HG03457 (cell line): Measurements from ENCODE around the gene P3H1.
A peak's percentile ranks its signal among the peaks of the same experiment; 100 is the strongest.
"Not testable (repeated sequence)": the region's sequence is repeated elsewhere in the genome, so short reads cannot be mapped to it uniquely, and the experiment has no call there.

Experiments
- ATAC-seq: cut with Tn5 transposase; IDR thresholded peaks from one replicate; pipeline ENCODE4 v1.9.1; 2021; ENCODE audit warnings: moderate number of reproducible peaks; ENCODE audit not compliant: unreplicated experiment

P3H1 gene

GRCh38 chr1:42766741-42767509 is at the start of gene P3H1, which contains the start of gene C1orf50:
Gene P3H1 (minus strand): TSS chr1:42767028. CDS start chr1:42766971, 57 bp downstream.
Gene C1orf50 (plus strand): TSS chr1:42767249. CDS start chr1:42767312, 63 bp downstream.
- peak; percentile 84 for ATAC-seq

GRCh38 chr1:42815941-42816584 is 49.2 kb upstream of the P3H1 start:
- no peak for ATAC-seq

GRCh38 chr1:42814815-42815214 is 48.0 kb upstream of the P3H1 start:
- not testable (repeated sequence) for ATAC-seq

DNA sequence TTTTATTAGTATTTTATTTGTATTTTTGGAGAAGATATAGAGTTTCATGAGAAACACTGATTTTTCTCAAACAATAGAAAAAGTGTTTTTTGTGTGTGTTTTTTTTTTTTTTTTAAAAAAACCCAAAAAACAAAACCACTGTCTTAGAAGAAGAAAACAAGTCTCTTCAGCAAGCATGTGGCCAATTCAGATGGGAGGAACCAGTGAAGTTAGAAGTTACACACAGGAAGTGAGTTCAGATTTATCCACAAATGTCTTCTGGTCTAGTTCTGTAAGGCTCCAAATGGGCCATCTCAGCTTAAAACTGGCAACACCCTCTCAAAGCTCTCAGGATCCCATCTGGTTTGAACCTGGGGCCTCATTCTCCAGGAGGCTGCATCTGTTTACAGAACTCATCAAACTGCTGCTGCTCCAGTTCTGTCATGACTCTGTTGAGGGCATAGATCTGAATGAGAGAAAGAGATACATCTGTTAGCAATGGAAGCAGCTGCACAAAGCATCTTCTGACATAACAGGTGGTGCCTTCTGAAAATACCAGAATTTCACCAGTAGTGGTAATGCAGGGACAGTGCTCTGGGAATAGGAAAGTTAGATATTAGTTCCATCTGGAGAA is 40.3 kb upstream of the P3H1 start:
- ATAC-seq: no peak

GRCh38 chr1:42806593-42806992 is 39.8 kb upstream of the P3H1 start:
- ATAC-seq: no peak

- ATAC-seq: no peak
Observed at GRCh38 chr1:42806171-42806570, 39.3 kb upstream of the P3H1 start.

GRCh38 chr1:42801832-42802473 is 35.1 kb upstream of the P3H1 start:
- ATAC-seq: no peak

DNA sequence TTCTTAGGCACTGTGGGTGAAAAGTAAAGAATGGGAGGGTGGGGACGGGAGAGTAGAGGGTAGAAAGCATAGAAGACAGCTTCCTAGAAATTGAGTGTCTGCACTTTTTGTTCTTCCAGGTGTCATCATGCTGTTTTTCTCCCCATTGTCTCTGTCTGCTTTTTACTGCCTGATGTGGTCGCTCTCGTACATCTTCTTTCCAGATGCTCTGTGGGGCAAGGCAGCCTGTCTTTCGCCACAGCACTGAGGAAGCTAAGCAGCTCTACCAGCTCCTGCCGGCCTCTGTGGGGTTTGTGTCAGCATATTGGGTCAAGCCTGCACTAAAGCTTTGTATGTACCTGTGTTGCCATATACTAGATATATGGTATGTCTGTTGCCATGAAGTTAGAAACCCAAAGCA is 31.2 kb upstream of the P3H1 start:
- no peak for ATAC-seq

GRCh38 chr1:42797414-42797813 is 30.6 kb upstream of the P3H1 start:
- no peak for ATAC-seq

- no peak for ATAC-seq
Observed at GRCh38 chr1:42793824-42794223, 27.0 kb upstream of the P3H1 start.

DNA sequence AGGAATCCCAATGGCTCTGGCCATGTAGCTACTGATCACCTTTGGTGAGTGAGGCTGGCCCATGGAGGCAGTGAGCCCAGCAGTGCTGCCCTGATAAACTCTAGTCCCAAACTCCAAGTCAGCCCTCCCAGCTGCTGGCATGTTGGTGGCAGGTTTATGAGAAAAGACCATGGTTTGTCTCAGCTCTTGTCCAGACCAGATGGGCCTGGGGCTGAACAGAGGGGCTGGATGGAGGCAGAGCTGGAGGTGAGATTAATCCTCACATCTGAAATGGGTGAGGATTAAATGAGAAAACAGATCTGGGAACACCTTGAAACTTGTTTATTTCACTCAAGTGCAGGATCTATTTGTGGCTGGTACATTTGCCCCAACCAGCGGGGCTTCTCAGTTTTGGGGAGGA is 21.2 kb upstream of the P3H1 start:
- no peak for ATAC-seq

- no peak for ATAC-seq
Observed at GRCh38 chr1:42786097-42786496, 19.3 kb upstream of the P3H1 start.

DNA sequence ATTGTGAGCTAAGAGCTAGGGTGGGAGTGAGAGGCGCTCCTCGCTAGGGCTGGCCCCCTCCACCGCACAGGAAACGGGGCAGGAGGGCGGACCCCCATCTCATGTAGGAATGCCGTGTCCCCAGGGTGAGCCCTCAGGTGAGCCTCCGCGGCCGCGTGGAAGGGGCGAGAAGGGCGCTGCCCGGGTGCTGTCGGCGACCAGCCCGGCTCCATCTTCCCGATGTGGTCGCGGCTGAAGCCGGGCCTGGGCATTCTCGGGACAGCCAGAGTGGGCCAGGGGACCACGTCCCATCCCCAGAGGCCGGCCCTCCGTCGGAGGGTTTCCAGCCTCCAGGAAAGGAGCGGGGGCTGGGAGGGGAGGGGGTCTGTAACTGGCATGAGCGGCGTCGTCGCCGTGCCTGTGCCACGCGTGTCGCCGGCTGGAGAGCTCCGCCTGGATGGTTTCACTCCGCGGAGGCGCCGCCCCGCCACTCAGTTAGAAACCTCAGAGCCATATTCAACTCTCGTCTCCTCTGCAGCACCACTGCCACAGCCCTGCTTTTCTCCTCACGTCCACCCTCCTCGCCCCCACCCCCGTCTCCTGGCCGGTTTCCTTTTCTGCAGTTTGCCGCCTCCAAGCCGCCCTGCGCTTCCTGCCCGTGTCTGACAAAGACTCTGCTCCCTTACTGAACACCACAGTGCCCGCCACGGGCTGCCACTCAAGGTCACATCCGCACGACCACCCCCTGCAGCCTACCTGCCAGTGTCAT is 18.3 kb upstream of the P3H1 start, which contains the start of gene TMEM269:
Gene TMEM269, plus strand, starts transcription at position 46 of the 748 bp plus-strand sequence. CDS start 4,903 bp downstream, outside the sequence.
- no peak for ATAC-seq

- no peak for ATAC-seq
Observed at GRCh38 chr1:42784547-42784945, 17.7 kb upstream of the P3H1 start.

- ATAC-seq: no peak
Observed at GRCh38 chr1:42783092-42783491, 16.3 kb upstream of the P3H1 start.

- no peak for ATAC-seq
Observed at GRCh38 chr1:42780176-42780575, 13.3 kb upstream of the P3H1 start.

- no peak for ATAC-seq
Observed at GRCh38 chr1:42779725-42780124, 12.9 kb upstream of the P3H1 start.

DNA sequence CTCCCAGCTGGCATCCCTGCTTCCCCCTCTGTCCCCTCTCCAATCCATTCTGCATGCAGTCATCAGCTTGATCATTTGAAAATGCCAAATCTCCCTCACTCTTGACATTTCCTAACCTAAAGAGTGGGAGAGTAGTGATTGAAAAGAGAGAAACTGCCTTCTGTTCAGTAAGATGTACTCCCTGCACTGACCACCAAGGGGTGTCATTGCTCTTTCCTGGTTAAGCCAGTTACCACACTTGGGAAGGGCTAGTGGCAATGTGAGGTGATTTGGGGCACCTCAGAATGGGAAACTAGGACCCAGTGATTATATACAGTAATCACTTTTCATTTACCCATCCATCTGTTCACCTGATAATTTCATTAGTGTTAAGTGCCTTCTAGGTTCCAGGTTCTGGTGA is 11.0 kb upstream of the P3H1 start:
- no peak for ATAC-seq

DNA sequence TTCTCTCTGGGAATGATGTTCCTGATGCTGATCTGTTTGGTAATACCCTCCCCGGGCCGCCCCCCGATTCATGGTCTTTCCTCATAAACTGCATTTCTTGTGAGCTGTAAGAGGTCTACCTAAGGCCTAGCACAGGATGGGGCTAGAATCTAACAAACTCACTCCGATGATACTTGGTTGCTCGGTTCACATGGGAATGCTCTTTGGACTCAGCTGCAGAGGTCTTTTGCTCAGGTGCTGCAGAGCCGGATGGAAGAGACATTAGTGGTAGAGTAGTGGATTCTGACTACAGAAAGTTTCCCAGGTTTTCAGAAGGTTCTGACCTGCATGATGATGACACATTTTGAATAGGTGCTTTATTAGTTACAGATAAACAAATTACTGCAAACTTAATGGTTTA is 9.7 kb upstream of the P3H1 start:
- ATAC-seq: no peak

DNA sequence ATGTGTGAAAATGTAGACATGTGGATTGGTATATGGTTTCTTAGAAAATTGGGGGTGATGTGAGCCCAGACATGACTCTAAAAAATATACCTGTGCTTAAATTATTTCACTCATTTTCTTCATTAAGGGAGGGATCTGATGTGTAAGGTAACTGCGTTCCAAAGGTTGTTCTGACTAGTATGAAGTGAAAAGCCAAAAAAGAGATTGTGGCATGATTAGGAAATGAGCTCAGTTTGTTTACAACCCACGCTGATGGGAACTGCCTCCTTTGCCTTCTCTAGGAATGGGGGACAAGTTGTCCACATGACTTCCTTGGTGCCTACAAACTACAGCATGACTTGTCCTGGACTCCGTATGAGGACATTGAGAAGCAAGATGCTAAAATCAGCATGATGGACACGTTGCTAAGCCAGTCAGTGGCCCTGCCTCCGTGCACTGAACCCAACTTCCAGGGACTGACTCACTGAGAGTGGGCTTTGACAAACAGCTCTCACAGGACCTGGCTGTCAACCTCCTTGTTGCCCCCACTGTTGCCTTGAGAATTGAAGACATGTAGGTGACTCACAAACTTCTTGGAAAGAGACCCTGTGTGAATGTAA is 8.2 kb upstream of the P3H1 start:
- no peak for ATAC-seq
